Effector CD4-positive, alpha-beta T cell (primary cell): ENCODE results near the gene ACACA.

ENCODE experiments used
- DNase-seq: peaks from one replicate; pipeline ENCODE4 v3.0.0-alpha.2; 2020

ACACA gene

GRCh38 chr17:37219876-37220606 is 186.6 kb downstream of the ACACA start:
- no peak for DNase-seq

GRCh38 chr17:37218849-37219248 is 187.8 kb downstream of the ACACA start:
- no peak for DNase-seq

- no peak for DNase-seq
Measured at GRCh38 chr17:37214416-37214815, 192.2 kb downstream of the ACACA start.

GRCh38 chr17:37213927-37214326 is 192.7 kb downstream of the ACACA start:
- no peak for DNase-seq

- DNase-seq, result no peak
Measured at GRCh38 chr17:37212179-37212578, 194.5 kb downstream of the ACACA start.

- no peak for DNase-seq
Measured at GRCh38 chr17:37211136-37211535, 195.5 kb downstream of the ACACA start.

GRCh38 chr17:37207103-37207502 is 199.5 kb downstream of the ACACA start:
- no peak for DNase-seq

- no peak for DNase-seq
Measured at GRCh38 chr17:37206299-37206698, 200.3 kb downstream of the ACACA start.

GRCh38 chr17:37200497-37200896 is 206.1 kb downstream of the ACACA start:
- DNase-seq, result no peak

GRCh38 chr17:37197336-37197735 is 209.3 kb downstream of the ACACA start:
- no peak for DNase-seq

GRCh38 chr17:37194208-37194607 is 212.4 kb downstream of the ACACA start:
- no peak for DNase-seq

- no peak for DNase-seq
Measured at GRCh38 chr17:37191219-37191618, 215.4 kb downstream of the ACACA start.

GRCh38 chr17:37190493-37190892 is 216.1 kb downstream of the ACACA start:
- no peak for DNase-seq

GRCh38 chr17:37188157-37188556 is 218.5 kb downstream of the ACACA start:
- DNase-seq, result no peak

GRCh38 chr17:37187262-37187661 is 219.4 kb downstream of the ACACA start:
- DNase-seq, result no peak

- no peak for DNase-seq
Measured at GRCh38 chr17:37182786-37183465, 223.7 kb downstream of the ACACA start.

GRCh38 chr17:37180376-37180775 is 226.3 kb downstream of the ACACA start:
- DNase-seq, result no peak

GRCh38 chr17:37179893-37180292 is 226.7 kb downstream of the ACACA start:
- DNase-seq, result no peak

GRCh38 chr17:37177254-37177870 is 229.3 kb downstream of the ACACA start:
- DNase-seq, result no peak

- no peak for DNase-seq
Measured at GRCh38 chr17:37176723-37177122, 229.9 kb downstream of the ACACA start.

GRCh38 chr17:37174205-37174604 is 232.4 kb downstream of the ACACA start:
- no peak for DNase-seq

GRCh38 chr17:37170881-37171425 is 235.7 kb downstream of the ACACA start:
- DNase-seq, result no peak

GRCh38 chr17:37168731-37169353 is 237.8 kb downstream of the ACACA start:
- DNase-seq, result no peak
